Putamen (tissue), 1 donor: Measurements from ENCODE around the gene TUNAR.

ENCODE experiments used
- DNase-seq: peaks from one replicate; pipeline ENCODE4 v3.0.0-alpha.2; 2016; ENCODE audit warnings: low spot score

The TUNAR gene

DNA sequence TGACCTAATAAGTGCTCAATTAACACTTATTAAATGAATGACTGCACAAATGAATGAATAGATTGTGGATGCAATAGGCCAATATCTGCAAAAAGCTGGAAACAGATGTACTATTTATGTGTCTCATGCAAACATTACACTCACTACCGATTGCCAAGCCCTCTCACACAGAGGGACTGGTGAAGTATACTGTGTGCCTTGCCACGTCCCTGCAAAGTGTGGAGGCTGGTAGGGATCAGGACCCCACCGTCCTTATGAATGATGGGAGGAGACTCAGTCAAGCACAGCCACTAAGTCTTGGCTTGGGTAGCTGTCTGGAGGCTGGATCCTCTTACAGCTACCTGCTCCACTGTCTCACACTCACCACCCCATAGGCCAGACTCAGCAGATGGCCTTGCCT lies 3.9 kb upstream of the TUNAR start:
- DNase-seq = no peak

DNA sequence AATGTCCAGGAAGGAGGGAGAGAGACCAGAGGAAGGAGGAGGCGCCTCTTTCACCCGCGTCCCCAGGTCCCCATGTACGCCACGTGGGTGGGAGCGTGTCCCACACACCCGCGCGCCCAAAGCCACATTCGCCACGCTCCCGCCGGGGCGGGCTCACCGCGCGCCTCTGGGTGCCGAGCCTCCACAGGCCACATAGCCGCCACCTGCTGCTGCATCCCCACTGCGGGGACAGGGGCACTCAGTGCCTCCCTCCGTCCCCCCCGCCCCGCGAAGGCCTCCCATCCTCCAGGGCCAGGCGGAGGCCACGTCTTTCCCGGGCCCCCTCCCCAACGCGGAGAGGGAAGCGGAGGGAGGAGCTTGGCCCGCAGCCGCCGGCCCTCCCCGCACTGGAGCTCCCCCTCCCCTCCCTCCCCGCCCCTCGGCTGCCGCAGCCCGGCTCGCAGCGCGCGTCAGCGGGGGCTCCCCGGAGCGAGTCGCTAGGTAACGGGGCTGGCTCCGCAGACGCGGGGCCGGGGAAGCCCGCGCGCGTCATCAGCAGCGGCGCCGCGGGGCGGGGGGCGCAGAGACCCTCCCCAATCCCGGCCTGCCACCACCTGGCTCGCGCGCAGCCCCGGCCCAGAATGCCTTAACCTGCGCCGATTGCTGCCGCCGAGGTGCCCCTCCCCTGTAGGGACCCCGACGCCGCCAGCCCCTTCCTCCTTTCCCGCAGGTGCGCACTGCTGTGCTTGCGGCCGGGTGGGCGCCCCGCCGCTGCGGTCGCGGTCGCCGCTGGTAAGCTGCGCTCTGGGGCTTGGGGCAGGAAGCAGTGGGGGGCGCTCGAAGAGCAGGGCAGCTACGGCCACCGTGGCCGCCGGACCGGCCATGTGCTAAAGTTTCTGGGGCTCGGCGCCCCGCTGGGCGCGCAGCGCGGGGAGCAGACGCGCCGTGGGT lies 536 bp upstream of the TUNAR start:
- DNase-seq = no peak

DNA sequence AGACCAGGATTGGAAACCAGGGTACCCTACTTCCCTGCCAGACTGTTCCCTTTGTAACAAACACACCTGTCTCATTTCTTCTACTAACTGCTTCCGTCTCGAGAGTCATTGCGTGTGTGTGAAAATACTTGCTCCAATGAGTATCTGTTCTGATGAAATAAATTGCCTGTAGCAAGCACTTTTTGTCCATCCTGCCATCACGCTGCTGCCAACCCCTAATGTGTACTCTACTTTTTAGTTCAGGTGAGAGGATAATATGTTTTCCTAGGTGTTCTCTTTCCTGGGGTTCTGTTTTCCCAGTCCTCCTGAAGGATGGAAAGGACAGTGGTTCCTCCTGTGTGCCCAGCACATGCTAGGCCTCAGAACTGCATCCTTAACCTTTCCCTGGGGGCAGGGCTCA lies 1.0 kb downstream of the TUNAR start:
- no peak for DNase-seq

DNA sequence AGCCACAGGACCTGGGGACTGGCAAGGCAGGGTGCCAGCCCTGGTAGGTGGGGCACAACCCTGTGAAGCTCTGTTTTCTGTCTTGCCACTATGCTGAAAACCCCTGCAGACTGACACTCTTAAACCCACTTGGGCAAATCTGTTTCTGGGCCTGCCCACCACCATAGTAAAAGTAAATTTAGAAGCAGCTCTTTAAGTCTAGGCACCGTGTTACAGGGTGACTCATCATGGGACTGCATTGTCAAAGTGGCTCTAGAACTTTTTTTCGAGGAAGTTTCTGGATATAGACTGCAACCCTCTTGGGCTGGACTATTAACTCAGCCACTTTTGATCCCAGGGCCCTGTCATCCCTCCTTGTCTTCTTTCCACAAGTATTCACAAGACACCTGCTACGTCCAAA lies 7.7 kb downstream of the TUNAR start:
- no peak for DNase-seq

DNA sequence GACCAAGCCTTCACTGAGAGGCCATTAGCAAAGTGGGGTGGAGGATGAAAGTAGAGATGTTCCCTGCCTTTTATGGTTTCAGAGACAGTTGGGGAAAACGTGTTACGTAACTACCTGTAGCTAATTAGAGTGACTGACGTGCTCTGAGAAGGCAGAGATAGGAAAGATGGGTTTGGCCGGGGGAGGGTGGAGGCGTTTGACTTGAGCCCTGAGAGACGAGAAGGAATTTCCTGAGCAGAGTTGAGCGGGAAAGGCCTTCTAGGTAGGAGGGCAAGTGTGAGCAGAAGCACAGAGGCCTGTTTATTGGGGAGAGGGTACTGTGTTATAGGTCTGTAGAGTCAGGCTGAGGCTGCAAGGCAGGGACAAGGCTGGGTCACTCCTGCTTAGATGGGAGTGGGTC lies 8.6 kb downstream of the TUNAR start:
- peak; percentile 83 for DNase-seq

DNA sequence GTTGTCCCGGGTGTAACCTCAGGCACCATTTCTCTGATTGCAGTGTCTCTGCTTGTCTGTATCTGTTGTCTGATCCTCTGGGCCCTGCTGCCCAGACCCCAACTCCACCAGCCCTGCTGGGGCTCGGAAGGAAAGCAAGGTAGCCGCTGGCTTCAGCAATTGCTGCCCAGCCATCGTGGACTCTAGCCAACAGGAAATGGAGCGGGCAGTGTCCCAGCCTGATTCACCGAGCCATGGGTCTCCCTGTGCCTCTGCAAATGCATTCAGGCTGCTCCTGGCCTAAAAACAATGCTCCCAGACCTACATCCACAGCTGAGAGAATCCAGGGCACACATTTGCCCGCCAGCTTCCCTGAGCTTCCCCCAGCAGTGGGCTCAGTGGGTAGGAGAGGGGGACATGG lies 9.2 kb downstream of the TUNAR start:
- DNase-seq = no peak

DNA sequence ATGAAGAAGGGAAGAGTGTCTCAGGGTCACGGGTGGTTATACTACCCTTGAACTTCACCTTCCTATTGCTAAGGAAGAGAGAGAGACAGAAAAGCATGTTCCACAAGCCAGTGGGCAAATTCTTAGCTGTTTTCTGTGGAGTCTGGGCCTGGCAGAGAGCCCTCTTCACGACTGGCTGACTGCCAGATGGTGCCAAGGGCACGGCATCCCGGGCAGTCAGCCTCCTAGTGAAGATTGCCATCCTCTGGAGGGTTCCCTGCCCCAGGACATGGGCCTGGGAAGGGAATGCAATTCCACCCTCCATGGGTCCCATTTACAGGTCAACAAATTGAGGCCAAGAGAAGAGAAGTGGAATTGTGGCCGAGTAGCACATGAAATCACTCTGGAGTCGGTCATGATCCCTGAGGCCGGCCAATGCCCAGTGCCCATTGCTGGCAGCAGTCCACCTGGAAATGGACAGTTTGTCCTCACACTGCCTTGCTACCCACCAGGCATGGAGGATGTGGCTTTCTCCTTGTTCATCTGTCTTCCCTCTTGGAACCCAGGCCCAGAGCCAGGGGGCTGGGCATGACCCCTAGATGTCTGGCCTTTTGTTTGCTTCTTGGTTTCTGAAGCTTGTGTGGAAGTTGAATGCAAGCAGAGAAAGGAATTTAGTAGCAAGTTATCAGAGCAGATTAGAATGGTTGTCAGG lies 9.9 kb downstream of the TUNAR start:
- DNase-seq = no peak

DNA sequence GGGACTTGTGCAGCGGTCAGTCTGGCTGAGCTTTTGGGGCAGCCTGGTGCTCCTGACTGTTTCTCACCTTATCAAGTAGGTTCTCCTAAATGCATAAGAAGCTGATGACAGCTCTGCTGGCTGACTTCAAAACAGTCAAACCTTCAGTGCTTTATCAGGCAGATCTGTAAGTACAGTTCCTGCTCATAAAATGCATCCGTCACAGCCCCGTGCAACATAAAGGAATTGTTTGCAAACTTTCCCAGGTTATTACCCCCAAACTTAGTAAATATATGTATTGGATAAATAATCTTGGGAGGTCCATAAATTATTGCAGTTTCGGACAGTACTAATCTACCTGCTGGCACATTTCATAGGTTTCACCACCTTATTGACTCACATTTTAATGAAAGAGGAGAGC lies 10.7 kb downstream of the TUNAR start:
- no peak for DNase-seq

DNA sequence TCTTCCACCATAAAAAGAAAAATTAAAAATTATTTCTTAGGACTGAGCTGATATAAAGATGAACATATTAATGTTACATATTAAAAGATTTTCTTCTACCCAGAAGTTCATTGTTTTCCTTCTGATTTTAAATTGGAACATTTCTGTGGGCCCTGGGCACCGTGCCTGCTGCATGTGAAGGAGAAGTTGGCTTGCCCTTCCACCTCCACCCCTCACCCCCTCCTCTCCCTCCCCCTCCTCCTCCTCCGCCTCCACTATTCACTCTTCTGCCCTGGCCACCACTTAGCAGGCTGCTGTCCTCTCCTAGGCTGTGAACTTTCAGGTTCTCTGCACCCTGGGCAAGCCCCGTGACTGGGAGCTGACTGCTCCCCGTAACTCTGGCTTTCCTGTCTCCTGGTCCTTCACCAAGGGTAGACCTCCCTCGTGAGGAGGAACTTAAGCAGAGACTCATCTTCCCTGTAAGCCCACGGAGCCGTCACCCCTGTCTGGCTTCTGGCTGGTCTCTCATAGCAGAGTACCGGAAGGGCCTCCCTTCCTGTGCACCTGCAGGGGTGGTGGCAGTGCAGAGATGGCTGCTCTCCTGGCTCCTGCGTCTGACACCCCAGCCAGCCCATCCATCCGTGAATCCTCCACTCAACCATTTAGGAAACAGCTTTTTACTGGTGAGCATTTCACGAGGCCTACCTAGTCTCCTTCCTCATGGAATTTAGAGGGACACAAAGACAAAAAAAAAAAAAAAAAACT lies 12.8 kb downstream of the TUNAR start:
- no peak for DNase-seq

DNA sequence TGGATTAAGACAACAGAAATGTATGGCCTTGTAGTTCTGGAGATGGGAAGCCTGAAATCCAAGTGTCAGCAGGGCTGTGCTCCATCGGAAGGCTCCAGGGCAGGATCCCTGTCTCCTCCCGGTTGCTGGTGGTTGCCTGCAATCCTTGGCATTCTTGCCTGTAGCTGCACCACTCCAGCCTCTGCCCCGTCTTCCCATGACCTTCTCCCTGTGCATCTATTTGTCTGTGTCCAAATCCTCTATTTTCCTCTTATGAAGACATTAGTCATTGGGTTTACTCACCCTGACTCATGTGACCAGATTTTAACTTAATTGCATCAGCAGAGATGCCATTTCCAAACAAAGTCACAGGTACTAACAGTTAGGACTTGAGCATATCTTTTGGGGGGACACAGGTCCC lies 15.1 kb downstream of the TUNAR start:
- no peak for DNase-seq

DNA sequence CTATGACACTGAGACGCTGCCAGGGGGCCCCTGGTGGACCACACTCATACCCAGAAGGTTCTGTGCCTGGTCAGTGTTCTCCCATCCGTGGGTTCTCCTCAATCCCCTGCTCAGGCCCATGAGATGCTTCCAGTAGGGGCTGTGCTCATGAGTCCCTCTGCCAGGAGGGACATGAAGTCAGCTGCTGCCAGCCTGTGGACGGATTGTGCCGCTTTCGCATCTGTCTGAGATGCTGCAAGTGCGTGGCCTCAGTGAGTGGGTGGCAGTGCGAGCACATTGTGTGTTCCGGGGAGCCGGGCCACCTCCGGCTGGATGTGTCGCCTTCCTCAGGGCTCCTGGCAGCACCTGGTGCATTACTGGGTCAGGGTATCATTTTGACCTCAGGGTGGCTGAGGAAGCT lies 15.5 kb downstream of the TUNAR start:
- no peak for DNase-seq

DNA sequence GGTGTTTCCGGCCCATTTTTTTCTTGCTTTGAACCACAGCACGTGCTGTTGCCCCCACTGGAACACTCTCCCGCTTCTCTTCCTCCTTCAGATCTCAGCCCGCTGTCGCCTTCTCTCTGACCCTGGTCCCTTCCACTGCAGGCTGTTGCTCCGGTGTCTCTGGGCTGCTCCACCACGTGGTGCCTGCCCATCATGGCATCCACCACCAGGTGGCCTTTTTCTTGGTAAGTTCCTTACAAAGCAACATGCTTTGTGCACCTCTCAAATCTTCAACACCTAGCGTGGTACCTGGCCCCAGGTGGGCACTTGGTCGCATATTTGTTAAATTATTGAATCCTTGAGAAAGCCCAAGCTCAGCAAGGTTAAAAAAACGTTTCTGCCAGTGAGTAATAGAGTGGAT lies 19.1 kb downstream of the TUNAR start:
- no peak for DNase-seq

DNA sequence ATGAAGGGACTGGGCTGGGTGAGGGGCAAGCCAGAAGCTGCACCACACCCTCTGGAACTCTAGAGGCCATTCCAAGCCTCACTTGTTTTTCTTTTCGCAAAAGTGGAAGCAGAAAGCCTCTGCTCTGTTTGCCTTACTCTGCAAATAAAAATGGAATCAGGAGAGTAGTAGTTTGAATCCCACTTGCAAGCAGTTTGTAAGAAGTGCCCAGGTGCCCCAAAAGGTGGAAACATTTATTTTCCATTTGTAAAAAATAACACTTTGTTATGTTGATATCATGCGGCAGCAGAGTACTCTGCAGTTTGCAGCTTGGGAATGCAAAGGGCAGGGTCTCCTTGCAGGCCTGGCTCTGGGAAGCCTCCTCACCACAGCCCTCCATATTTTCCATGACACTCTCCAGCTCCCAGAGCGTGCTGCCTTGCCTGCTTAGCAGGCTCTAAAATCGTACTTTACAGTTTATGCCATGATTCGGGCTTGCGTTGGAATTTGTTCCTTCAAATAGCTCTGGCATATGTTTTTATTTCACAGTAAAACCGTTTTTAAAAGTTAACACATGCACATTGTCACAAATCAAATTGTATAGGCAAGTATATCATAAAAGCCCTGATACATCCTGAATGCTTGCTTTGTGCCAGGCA lies 20.0 kb downstream of the TUNAR start:
- no peak for DNase-seq

DNA sequence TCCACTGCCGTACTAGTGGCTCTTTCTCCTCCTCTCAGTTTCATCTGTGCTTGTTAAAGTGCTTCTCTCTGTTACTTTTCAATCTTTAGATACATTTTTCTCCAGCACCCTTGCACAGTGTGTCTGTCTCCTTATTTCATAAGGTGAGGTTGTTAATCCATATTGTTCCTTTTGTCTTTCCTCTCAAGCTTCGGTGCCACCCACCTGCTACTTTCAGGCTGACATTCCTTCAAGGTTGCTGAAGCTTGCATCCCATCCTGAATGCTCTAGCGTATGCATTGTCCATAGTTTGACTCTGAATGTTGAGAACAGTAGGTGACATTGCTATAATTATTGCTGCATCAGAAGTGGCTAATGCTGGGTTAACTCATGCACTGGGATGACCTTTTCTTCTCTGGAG lies 20.6 kb downstream of the TUNAR start:
- peak; percentile 70 for DNase-seq

DNA sequence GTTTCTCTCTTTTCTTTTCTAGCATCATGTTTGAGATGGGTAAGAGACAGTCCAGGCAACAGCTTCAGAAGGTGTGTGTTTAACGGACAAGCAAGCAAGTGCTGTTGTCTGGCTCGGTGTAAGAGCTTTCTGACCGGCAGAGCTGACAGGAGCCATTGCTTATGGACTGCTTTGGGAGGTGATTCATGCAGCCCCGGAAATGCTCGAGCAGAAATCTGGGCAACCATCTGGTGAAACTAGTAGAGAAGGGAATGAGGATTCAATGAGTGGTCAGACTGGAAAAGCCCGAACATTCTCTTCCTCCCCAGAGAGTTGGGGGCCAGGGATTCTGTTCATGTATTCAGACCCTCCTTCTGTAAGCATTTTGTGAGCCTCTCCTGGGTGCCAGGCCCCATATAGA lies 24.4 kb downstream of the TUNAR start:
- no peak for DNase-seq

DNA sequence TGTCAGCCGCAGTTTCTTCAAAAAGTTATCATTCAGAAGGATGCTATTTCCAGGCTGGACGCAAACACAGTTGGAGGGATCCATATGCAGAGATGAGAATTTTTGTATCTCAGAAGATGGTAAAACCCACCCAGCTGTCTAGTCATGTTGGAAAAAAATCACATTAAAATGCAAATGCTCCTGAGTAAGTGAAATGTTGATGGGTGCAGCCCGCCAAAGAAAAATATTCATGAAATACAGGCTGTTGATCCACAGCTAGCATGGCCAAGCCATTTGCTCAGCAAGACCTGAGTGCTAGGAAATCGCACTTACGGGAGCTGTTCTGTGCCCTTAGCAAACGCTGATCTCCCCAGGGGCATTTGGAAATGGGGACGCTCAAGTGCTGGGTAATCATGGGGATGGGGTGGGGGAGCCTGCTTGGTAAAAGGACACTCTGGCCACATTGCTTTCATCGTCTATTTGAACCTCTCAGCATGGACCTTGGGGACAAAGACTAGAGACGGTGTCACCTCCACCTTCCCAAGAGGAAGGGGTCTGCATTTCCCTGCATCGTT lies 25.7 kb downstream of the TUNAR start:
- no peak for DNase-seq

DNA sequence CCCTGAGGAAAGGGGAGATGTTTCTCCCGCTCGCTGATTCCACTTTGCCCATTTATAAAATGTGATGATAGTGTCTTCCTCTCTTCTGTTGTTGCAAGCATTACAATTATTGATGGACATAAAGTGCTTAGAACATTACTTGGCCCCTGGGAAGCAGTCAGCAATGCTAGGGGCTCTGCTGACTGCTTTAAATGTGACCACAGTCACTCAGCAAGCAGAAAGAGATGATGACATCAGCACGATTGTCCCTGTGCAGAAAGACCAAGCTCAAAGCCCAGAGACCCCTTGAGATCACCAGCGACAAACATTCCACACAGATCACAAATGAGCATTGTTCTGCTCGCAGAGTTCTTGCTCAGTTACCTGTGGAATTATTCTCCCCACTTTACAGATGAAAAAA lies 26.5 kb downstream of the TUNAR start:
- no peak for DNase-seq

DNA sequence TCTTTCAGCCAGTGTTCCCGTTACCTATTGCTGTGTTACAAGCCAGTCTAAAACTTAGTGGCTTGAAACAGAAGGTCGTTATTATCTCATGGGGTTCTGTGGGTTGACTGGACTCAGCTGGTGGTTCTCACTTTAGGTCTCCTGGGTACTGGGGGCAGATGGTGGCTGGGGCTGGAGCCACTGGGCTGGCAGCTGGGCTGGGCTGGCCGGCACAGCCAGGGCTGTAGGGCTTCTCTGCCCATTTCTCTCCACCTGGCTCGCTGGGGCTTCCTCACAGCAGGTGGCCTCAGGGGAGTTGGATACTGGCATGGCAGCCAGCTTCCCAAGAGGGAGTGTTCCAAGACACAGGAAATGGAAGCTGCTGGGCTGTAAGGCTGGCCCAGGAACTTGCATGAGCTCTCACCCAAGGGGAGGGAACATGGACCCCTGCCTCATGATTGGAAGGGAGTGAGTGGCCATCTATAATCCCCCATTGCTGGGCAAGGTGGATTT lies 27.0 kb downstream of the TUNAR start:
- DNase-seq = no peak

DNA sequence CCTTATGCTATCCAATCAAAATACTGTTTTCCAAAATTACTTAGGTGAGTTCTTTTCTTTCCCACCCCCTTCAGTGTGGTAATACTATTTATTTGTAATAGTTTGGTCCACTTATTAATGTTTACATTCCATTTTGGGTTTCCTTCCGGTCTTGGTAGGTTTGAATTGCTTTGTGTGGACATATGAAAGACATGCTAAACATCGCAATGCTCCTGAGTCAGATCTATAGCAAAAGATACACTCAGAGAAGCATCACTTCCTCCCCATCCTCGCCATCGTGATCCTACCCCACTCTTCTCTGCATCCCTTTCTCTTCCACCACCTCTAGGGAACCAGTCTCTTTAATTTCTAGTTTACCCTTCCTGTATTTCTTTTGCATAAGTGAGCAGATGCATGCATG lies 30.0 kb downstream of the TUNAR start:
- no peak for DNase-seq

DNA sequence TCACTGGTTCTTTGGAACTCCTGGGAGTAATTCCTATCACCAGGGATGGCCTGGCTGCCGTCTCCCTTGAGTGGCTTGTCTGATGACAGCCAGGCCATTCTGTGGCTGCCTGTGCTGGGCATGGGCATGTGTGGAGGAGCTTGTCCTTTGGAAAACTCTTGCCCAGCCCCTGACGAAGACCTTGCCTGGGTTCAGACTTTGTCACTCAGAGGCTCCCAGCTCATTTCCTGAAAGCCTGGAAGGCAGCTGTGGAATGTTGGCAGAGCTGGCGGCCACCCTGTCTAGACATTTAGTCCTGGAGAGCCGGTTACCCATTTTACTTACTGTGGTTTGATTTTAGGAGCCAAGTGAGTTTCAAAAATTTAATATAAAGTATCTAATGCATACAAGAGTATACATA lies 34.0 kb downstream of the TUNAR start:
- DNase-seq = no peak

DNA sequence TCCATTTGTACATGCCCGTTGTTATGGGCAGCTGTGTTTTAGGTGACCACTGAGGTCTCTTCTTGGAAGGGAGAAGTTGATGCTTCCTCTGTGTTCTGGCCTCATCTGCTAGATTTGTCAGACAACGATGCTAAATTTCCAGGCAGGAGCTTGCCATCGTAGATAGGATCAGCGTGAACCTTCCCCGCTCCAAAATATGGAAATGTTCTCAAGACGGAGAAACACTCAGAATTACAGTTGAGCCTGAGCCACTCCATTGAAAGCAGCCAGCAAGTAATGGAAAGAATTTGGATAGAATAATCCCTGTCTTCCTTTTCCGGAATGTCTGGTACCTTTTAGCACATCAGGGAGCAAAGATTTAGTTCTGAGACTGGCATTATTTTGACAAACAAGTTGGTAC lies 34.8 kb downstream of the TUNAR start:
- DNase-seq = no peak

DNA sequence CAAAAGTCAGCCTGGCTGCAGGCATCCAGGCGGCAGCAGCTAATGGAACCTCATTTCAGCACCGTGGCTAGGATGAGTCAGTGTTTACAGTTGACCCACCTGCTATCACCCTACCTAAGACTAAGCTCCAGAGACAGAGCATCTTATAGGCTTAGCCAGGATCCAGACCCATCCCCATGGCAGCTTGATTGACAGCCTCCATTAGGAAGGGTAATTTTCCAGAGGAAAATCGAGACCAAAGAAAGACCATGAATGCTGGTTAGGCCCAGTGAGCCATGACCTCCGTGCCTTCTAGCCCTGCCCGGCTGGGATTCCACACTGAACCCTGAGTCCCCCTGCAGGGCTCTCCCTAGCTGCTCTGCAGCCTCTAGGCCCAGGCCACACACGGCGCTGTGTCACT lies 38.7 kb downstream of the TUNAR start:
- DNase-seq = no peak
